Measurements from ENCODE around the gene RP9. TPM values are rescaled to one million over a fixed set of nuclear protein-coding genes. Genes with fewer than 3 reads are reported as not detected.

Gene RP9
- polyA plus RNA-seq, 2 of the 4 experiments (the other 2 are of a cell fraction): 25.7 to 51.5 TPM

GRCh38 chr7:33142585-33142984 is 33.4 kb upstream of the RP9 start:
- FAIRE-seq (no peak), ATAC-seq (no peak), DNase-seq (ENCODE audit: low read depth in 1 of 2, low spot score in 1 of 2) (no peak)
- no peak overlapping the region for H3K4me2 ChIP-seq
- H3K9me3 ChIP-seq: peaks cover 7% of the 10 kb centered on the region; the same call in 1 of the 3 replicates
- ChIA-PET CTCF (no interaction called here), POLR2A (no interaction called here)
- no peaks in the 10 kb centered on the region for H3K4me1 ChIP-seq
- TF ChIP-seq RAD21 (conservative IDR thresholded peaks at IDR 0.05 in 1 of 2, IDR thresholded peaks at IDR 0.05 in 1 of 2): no peak
- 6% methylated on average over 1 of the region's 1 CpG for WGBS (ENCODE audit: missing lambda C conversion rate)
- H3K4me3 ChIP-seq: no peak overlapping the region
- no peak overlapping the region for H3K27ac ChIP-seq

GRCh38 chr7:33137103-33137502 is 27.9 kb upstream of the RP9 start:
- POLR2A ChIA-PET: no interaction called here
- 57% methylated on average over 15 of the region's 15 CpGs for WGBS (ENCODE audit: missing lambda C conversion rate)
- Histone ChIP-seq H3K9me3 (peaks cover 13% of the 10 kb centered on the region; the same call in 2 of the 3 replicates), H3K4me3 (no peak overlapping the region), H3K4me2 (no peak overlapping the region), H3K4me1 (no peaks in the 10 kb centered on the region), H3K27ac (no peak overlapping the region)
- CTCF ChIA-PET: no interaction called here
- DNase-seq (ENCODE audit: low read depth in 1 of 2, low spot score in 1 of 2): no peak
- no peak for ATAC-seq
- no peak for FAIRE-seq
- TF ChIP-seq HOXB5 (CRISPR knock-in tag; IDR thresholded peaks at IDR 0.05): no peak
- no peak for TF ChIP-seq ESRRA (IDR thresholded peaks at IDR 0.05; ENCODE audit: borderline replicate concordance, low read length)
- no peak for TF ChIP-seq PHF8 (IDR thresholded peaks at IDR 0.05; ENCODE audit: borderline replicate concordance, low read depth)
- TF ChIP-seq REST (IDR thresholded peaks at IDR 0.05): no peak
- TF ChIP-seq MAZ (IDR thresholded peaks at IDR 0.05; ENCODE audit: borderline replicate concordance, low read depth, low read length): no peak
- TF ChIP-seq, protein P1, sequence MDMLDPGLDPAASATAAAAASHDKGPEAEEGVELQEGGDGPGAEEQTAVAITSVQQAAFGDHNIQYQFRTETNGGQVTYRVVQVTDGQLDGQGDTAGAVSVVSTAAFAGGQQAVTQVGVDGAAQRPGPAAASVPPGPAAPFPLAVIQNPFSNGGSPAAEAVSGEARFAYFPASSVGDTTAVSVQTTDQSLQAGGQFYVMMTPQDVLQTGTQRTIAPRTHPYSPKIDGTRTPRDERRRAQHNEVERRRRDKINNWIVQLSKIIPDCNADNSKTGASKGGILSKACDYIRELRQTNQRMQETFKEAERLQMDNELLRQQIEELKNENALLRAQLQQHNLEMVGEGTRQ (IDR thresholded peaks at IDR 0.05): no peak
- TF ChIP-seq, protein P2, sequence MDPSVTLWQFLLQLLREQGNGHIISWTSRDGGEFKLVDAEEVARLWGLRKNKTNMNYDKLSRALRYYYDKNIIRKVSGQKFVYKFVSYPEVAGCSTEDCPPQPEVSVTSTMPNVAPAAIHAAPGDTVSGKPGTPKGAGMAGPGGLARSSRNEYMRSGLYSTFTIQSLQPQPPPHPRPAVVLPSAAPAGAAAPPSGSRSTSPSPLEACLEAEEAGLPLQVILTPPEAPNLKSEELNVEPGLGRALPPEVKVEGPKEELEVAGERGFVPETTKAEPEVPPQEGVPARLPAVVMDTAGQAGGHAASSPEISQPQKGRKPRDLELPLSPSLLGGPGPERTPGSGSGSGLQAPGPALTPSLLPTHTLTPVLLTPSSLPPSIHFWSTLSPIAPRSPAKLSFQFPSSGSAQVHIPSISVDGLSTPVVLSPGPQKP (IDR thresholded peaks at IDR 0.05; ENCODE audit: low read depth, low read length): no peak
- no peak for TF ChIP-seq TFCP2L1 (CRISPR knock-in tag; IDR thresholded peaks at IDR 0.05)
- no peak for TF ChIP-seq HES2 (IDR thresholded peaks at IDR 0.05)
- no peak for TF ChIP-seq HMGXB4 (CRISPR knock-in tag; IDR thresholded peaks at IDR 0.05; ENCODE audit: borderline replicate concordance)
- TF ChIP-seq EHF (CRISPR knock-in tag; IDR thresholded peaks at IDR 0.05): no peak
- no peak for TF ChIP-seq GATA3 (IDR thresholded peaks at IDR 0.05; ENCODE audit: borderline replicate concordance)

- DNase-seq (ENCODE audit: low read depth in 1 of 2, low spot score in 1 of 2) (peak in 1 of 2 experiments; percentile 12), FAIRE-seq (no peak), ATAC-seq (no peak)
- Histone ChIP-seq H3K4me1 (peaks cover 14% of the 10 kb centered on the region; the same call in 2 of the 3 replicates), H3K4me2 (peak overlapping the region; percentile 78), H3K9me3 (peaks cover 7% of the 10 kb centered on the region; the same call in 2 of the 3 replicates), H3K4me3 (peak overlapping the region; percentile 76), H3K27ac (peak overlapping the region in 1 of 2 experiments; percentile 97; a peak in 1 of 6 replicates)
- 31% methylated on average over 3 of the region's 3 CpGs for WGBS (ENCODE audit: missing lambda C conversion rate)
- ChIA-PET POLR2A (interaction anchor here (1.5 kb wide), 1 partner anchor 68 kb away, joined by 5 read pairs; the partner anchor contains the start of gene NT5C3A), CTCF (interaction anchor here (1.4 to 3.8 kb wide), 2 partner anchors 11 to 21 kb away, joined by 3 to 26 read pairs; partner anchors contain the start of gene RP9)
- no peak for TF ChIP-seq RFX5 (IDR thresholded peaks at IDR 0.05)
- no peak for TF ChIP-seq MYC (IDR thresholded peaks at IDR 0.05; ENCODE audit: borderline replicate concordance, low read length)
- no peak for TF ChIP-seq ESRRA (IDR thresholded peaks at IDR 0.05; ENCODE audit: borderline replicate concordance, low read length)
- TF ChIP-seq NR3C1 (IDR thresholded peaks at IDR 0.05): no peak
- no peak for TF ChIP-seq POLR2AphosphoS2 (conservative IDR thresholded peaks at IDR 0.05; ENCODE audit: low read length)
- no peak for TF ChIP-seq RARB (CRISPR knock-in tag; IDR thresholded peaks at IDR 0.05)
- TF ChIP-seq MAFK (IDR thresholded peaks at IDR 0.05; ENCODE audit: partially characterized antibody): no peak
- TF ChIP-seq HMGXB4 (CRISPR knock-in tag; IDR thresholded peaks at IDR 0.05; ENCODE audit: borderline replicate concordance): no peak
- no peak for TF ChIP-seq ZFP36 (IDR thresholded peaks at IDR 0.05; ENCODE audit: borderline replicate concordance, partially characterized antibody)
- TF ChIP-seq CBX2 (IDR thresholded peaks at IDR 0.05; ENCODE audit: borderline replicate concordance, low read depth): no peak
- no peak for TF ChIP-seq KDM5A (IDR thresholded peaks at IDR 0.05)
- no peak for TF ChIP-seq HOXB13 (CRISPR knock-in tag; IDR thresholded peaks at IDR 0.05; ENCODE audit: low read depth)
These were observed 21.0 kb upstream of the RP9 start for GRCh38 chr7:33130184-33130583.

Measured in A549 (cell line).